GM23338 (cell line): ENCODE results near the gene PPP2R2B. TPM values are rescaled to one million over a fixed set of nuclear protein-coding genes. Genes with fewer than 3 reads are reported as not detected.

ENCODE experiments used
- ATAC-seq: fragments of 200-7000 bp; cut with Tn5 transposase; 3 replicates; pipeline ENCODE4 v1.9.1; 2020
- DNase-seq: peaks from one replicate; pipeline ENCODE4 v3.0.0-alpha.2; 2015; ENCODE audit warnings: low spot score
- H2AFZ ChIP-seq: fragments of 200-600 bp; sonication (generic); 2 replicates; pipeline ENCODE4 v1.8.0; 2016; ENCODE audit warnings: antibody characterized with exemption, mild to moderate bottlenecking, moderate library complexity
- H3F3A ChIP-seq: fragments of 200-600 bp; sonication (generic); replicated peaks from 2 replicates; pipeline ENCODE4 v1.8.0; 2017; ENCODE audit warnings: antibody characterized with exemption, mixed run types, low read depth
- H3K27ac ChIP-seq: fragments of 200-600 bp; sonication (generic); 2 replicates; pipeline ENCODE4 v1.6.1; 2016; ENCODE audit warnings: low read depth
- H3K27me3 ChIP-seq: fragments of 200-600 bp; sonication (generic); 2 replicates; pipeline ENCODE4 v1.8.0; 2016; ENCODE audit warnings: mild to moderate bottlenecking, mixed run types, moderate library complexity; ENCODE audit not compliant: insufficient read depth
- H3K36me3 ChIP-seq: fragments of 200-600 bp; sonication (generic); 2 replicates; pipeline ENCODE4 v1.8.0; 2016; ENCODE audit warnings: mild to moderate bottlenecking; ENCODE audit not compliant: insufficient read depth
- H3K4me1 ChIP-seq: fragments of 200-600 bp; sonication (generic); 2 replicates; pipeline ENCODE4 v1.8.0; 2016; ENCODE audit warnings: mild to moderate bottlenecking, moderate library complexity; ENCODE audit not compliant: insufficient read depth
- H3K4me2 ChIP-seq: fragments of 200-600 bp; sonication (generic); 2 replicates; pipeline ENCODE4 v1.7.1; 2017; ENCODE audit warnings: mixed run types
- H3K4me3 ChIP-seq: fragments of 200-600 bp; sonication (generic); 2 replicates; pipeline ENCODE4 v1.6.1; 2016; ENCODE audit warnings: mixed run types
- H3K79me2 ChIP-seq: fragments of 200-600 bp; sonication (generic); replicated peaks from 2 replicates; pipeline ENCODE4 v1.8.0; 2017; ENCODE audit warnings: mild to moderate bottlenecking; ENCODE audit not compliant: insufficient read depth
- H3K9me2 ChIP-seq: fragments of 200-600 bp; sonication (generic); 2 replicates; pipeline ENCODE4 v1.8.0; 2017; ENCODE audit not compliant: insufficient read depth
- H4K20me1 ChIP-seq: fragments of 200-600 bp; sonication (generic); replicated peaks from 2 replicates; pipeline ENCODE4 v1.8.0; 2017; ENCODE audit warnings: mild to moderate bottlenecking; ENCODE audit not compliant: insufficient read depth
- H3K27ac Mint-ChIP-seq: 2 replicates; pipeline ENCODE4 v1.8.0; 2020; ENCODE audit warnings: inconsistent platforms, mild to moderate bottlenecking, moderate library complexity, mixed read lengths
- H3K27me3 Mint-ChIP-seq: 3 replicates; pipeline ENCODE4 v1.8.0; 2022; ENCODE audit warnings: low read depth, mild to moderate bottlenecking, moderate library complexity, mixed read lengths, inconsistent platforms; ENCODE audit not compliant: insufficient read depth, poor library complexity
- H3K36me3 Mint-ChIP-seq: 3 replicates; pipeline ENCODE4 v1.8.0; 2021; ENCODE audit warnings: low read depth, mild to moderate bottlenecking, inconsistent platforms, moderate library complexity, mixed read lengths
- H3K4me1 Mint-ChIP-seq: 3 replicates; pipeline ENCODE4 v1.8.0; 2020; ENCODE audit warnings: mild to moderate bottlenecking, inconsistent platforms, mixed read lengths
- H3K4me3 Mint-ChIP-seq: 3 replicates; pipeline ENCODE4 v1.8.0; 2021; ENCODE audit warnings: moderate library complexity, mild to moderate bottlenecking, inconsistent platforms, mixed read lengths
- H3K9me3 Mint-ChIP-seq: 3 replicates; pipeline ENCODE4 v1.8.0; 2020; ENCODE audit warnings: moderate library complexity, mild to moderate bottlenecking, inconsistent platforms, mixed read lengths
- CREB1 ChIP-seq: fragments of 250-450 bp; sonication (Bioruptor Pico); IDR thresholded peaks from 2 replicates; pipeline ENCODE4 v1.5.0; 2020; ENCODE audit warnings: low read depth, mild to moderate bottlenecking, moderate library complexity
- CTCF ChIP-seq, 2 experiments: fragments of 200-600 bp in 1 of 2; sonication (generic) in 1 of 2; conservative IDR thresholded peaks; 2 replicates each; pipeline versions ENCODE4 v1.5.1 to v1.6.1; 2016 to 2017; ENCODE audit warnings: antibody characterized with exemption in 2 of 2, low read depth in 2 of 2, mild to moderate bottlenecking in 2 of 2, moderate library complexity in 1 of 2
- ETS1 ChIP-seq: IDR thresholded peaks from 2 replicates; pipeline ENCODE4 v1.6.1; 2016; ENCODE audit warnings: antibody characterized with exemption
- JUNB ChIP-seq: IDR thresholded peaks from one replicate; pipeline ENCODE4 v1.6.1; 2016; ENCODE audit warnings: antibody characterized with exemption; ENCODE audit not compliant: unreplicated experiment
- NANOG ChIP-seq: IDR thresholded peaks from 2 replicates; pipeline ENCODE4 v1.6.1; 2016; ENCODE audit warnings: antibody characterized with exemption, borderline replicate concordance
- REST ChIP-seq: IDR thresholded peaks from one replicate; pipeline ENCODE4 v1.6.1; 2018; ENCODE audit warnings: antibody characterized with exemption; ENCODE audit not compliant: unreplicated experiment
- STAT1 ChIP-seq: IDR thresholded peaks from one replicate; pipeline ENCODE4 v1.6.1; 2016; ENCODE audit warnings: antibody characterized with exemption; ENCODE audit not compliant: unreplicated experiment
- ZNF114 ChIP-seq: fragments of 250-450 bp; sonication (Bioruptor Pico); IDR thresholded peaks from 2 replicates; pipeline ENCODE4 v1.5.0; 2020; ENCODE audit warnings: mild to moderate bottlenecking, moderate library complexity
- ZNF331 ChIP-seq: fragments of 250-450 bp; sonication (Bioruptor Pico); IDR thresholded peaks from 2 replicates; pipeline ENCODE4 v1.5.0; 2020; ENCODE audit warnings: low read depth, mild to moderate bottlenecking, moderate library complexity
- polyA plus RNA-seq: library from polyadenylated mRNA; unstranded; fragments of >200 nt; fragmentation: Nextera tagmentation; extraction: Ambion mirVana; gene quantifications from 2 replicates; pipeline ENCODE4 v1.2.1, GENCODE V29; 2016
- total RNA-seq: library from RNA; depleted of rRNA; stranded (reverse); fragments of >200 nt; shearing (Covaris generic); gene quantifications from 2 replicates; pipeline ENCODE4 v1.2.3, GENCODE V29; 2014

PPP2R2B gene
- total and polyA plus RNA-seq, 2 experiments from 2014 or later = 21.3 to 33.9 TPM

- H4K20me1 ChIP-seq = no peaks in the 10 kb centered on the region
- peaks cover 17% of the 10 kb centered on the region for H3K4me1 ChIP-seq
- peaks cover 18% of the 10 kb centered on the region; the same call in 2 of the 3 replicates for H3K4me1 Mint-ChIP-seq
- H3K27me3 Mint-ChIP-seq = peaks cover 3% of the 10 kb centered on the region
- H3K79me2 ChIP-seq = no peaks in the 10 kb centered on the region
- peaks cover 18% of the 10 kb centered on the region for H3K36me3 Mint-ChIP-seq
- H3K9me3 Mint-ChIP-seq = peaks cover 14% of the 10 kb centered on the region
- TF ChIP-seq JUNB (no peak), CTCF (conservative IDR thresholded peaks at IDR 0.05; ENCODE audit: low read depth in 2 of 2) (no peak), REST (no peak), ETS1 (no peak), NANOG (no peak), CREB1 (no peak), ZNF331 (CRISPR knock-in tag) (no peak), STAT1 (no peak)
- DNase-seq (no peak), ATAC-seq (no peak)
- H3K4me3 ChIP-seq = no peak overlapping the region
- no peak overlapping the region for H2AFZ ChIP-seq
- H3K27me3 ChIP-seq = no peaks in the 10 kb centered on the region
- no peaks in the 10 kb centered on the region for H3F3A ChIP-seq
- H3K36me3 ChIP-seq = no peaks in the 10 kb centered on the region
- H3K4me3 Mint-ChIP-seq = no peak overlapping the region
- no peak overlapping the region for H3K27ac ChIP-seq
- no peak overlapping the region for H3K4me2 ChIP-seq
- no peak overlapping the region for H3K27ac Mint-ChIP-seq
- no peaks in the 10 kb centered on the region for H3K9me2 ChIP-seq
Measured at GRCh38 chr5:146734936-146735577, 143.5 kb downstream of the PPP2R2B start.

GRCh38 chr5:146732962-146733361 is 145.6 kb downstream of the PPP2R2B start:
- H3K9me3 Mint-ChIP-seq = peaks cover 35% of the 10 kb centered on the region
- H3K36me3 Mint-ChIP-seq = peaks cover 38% of the 10 kb centered on the region
- H3K9me2 ChIP-seq = no peaks in the 10 kb centered on the region
- no peak for DNase-seq
- no peak overlapping the region for H3K27ac Mint-ChIP-seq
- no peak overlapping the region for H2AFZ ChIP-seq
- no peak overlapping the region for H3K4me3 ChIP-seq
- H3K27me3 ChIP-seq = no peaks in the 10 kb centered on the region
- peaks cover 17% of the 10 kb centered on the region for H3K4me1 ChIP-seq
- ATAC-seq = no peak
- H3K4me2 ChIP-seq = no peak overlapping the region
- no peaks in the 10 kb centered on the region for H3F3A ChIP-seq
- H3K4me1 Mint-ChIP-seq = peaks cover 16% of the 10 kb centered on the region; the same call in 2 of the 3 replicates
- no peak overlapping the region for H3K27ac ChIP-seq
- no peaks in the 10 kb centered on the region for H3K79me2 ChIP-seq
- peaks cover 9% of the 10 kb centered on the region for H3K36me3 ChIP-seq
- H3K4me3 Mint-ChIP-seq = no peak overlapping the region
- H3K27me3 Mint-ChIP-seq = peaks cover 6% of the 10 kb centered on the region
- H4K20me1 ChIP-seq = no peaks in the 10 kb centered on the region
- TF ChIP-seq CTCF (conservative IDR thresholded peaks at IDR 0.05; ENCODE audit: low read depth in 2 of 2) = no peak
- no peak for TF ChIP-seq JUNB
- no peak for TF ChIP-seq REST
- TF ChIP-seq ETS1 = no peak
- no peak for TF ChIP-seq NANOG
- no peak for TF ChIP-seq ZNF331 (CRISPR knock-in tag)
- no peak for TF ChIP-seq ZNF114 (CRISPR knock-in tag)
